Inferior parietal cortex (tissue), 1 donor: ENCODE results near the gene TSEN54.
A peak's percentile ranks its signal among the peaks of the same experiment; 100 is the strongest.

Source experiments
- DNase-seq: peaks from one replicate; pipeline ENCODE4 v3.0.0-alpha.2; 2016; ENCODE audit errors: extremely low spot score

TSEN54 gene

GRCh38 chr17:75503976-75504346 lies 12.4 kb upstream of the TSEN54 start:
- DNase-seq: no peak

DNA sequence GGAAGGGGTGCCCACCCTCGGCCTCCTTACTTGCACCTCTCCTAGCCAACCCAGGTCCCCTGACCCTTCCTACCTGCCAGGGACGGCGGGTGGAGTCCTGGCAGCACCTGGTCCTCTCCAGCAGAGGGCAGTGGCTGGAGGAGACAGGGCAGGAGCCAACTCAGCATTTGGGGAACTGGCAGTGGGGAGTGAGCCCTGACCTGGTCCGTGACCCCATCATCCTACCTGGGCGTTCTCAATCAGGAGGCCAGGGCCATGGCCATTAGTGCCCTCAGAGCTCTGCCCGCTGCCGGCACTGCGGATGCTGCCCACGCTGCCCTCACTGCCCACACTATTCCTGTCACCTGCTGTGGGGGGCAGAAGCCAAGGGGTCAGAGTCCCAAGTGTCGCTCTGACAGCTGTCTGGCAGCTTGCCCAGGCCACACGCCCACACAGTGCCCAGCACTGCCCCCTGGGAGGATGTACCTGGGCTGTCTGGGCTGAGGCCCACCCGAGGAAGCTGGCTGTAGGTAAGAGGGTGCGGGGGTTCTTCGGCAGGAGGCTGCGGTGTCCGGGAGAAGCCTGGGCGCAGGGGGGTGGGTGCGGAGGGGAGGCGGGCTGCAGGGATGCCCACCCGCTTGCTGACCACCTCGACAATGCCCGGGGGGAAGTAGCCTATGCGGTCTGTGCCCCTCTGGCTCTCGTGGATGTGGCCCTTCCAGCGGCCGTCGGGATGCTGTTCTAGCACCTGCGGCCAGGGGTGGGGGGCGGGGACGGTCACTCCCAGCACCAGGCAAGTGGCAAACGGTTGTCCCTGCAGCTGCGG lies 11.8 kb upstream of the TSEN54 start:
- no peak for DNase-seq

DNA sequence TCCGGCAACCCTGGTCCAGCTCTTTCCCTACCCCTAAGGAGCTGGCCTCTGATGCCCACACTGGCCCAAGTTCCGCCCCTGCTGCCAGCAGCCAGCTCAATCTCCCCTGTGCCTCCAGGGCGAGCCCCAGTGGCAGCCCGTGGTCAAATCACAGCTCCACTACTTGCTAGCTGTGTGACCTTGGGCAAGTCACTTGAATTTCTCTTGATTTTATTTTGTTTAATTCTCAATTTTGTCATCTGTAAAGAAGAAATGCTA lies 11.2 kb upstream of the TSEN54 start:
- no peak for DNase-seq

GRCh38 chr17:75505640-75506039 lies 10.7 kb upstream of the TSEN54 start:
- no peak for DNase-seq

DNA sequence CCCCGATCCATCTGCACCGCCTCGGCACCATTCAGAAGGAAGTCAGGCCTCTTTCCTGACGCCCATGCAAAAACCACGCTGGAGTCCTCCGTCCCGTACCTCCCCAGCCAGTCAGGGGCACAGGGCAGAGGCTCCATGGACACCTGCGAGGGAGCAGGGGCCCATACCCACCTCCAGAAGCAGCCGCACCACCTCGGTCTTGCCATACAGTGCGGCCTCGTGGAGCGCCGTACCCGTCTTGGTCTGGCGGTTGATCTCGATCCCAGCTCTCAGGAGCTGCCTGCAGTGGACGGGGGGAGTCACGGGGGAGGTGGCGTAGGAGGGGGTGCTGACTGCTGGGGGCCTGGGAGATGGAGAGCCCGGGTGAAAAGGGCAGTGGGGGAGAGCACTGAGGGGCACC lies 10.2 kb upstream of the TSEN54 start:
- no peak for DNase-seq

DNA sequence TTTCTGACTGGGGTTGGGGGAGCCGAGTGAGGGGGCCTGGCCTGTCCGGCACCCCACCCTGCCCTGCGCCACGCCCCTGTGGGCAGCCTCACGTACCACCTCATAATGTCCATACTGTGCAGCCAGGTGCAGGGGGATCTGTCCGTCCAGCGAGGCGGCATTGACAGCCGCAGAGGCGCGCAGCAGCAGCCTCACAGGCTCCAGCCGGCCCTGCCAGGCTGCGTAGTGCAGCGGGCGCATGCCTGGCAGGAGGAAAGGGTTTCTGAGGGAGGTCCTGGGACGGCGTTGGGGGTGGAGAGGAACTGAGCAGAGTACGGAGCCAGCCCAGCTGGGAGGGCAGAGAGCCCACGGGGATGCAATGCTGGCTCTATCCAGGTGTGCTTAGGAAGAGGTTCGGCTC lies 9.4 kb upstream of the TSEN54 start:
- DNase-seq: no peak

- peak; percentile 71 for DNase-seq
Observed at GRCh38 chr17:75507733-75508719, 8.3 kb upstream of the TSEN54 start.

DNA sequence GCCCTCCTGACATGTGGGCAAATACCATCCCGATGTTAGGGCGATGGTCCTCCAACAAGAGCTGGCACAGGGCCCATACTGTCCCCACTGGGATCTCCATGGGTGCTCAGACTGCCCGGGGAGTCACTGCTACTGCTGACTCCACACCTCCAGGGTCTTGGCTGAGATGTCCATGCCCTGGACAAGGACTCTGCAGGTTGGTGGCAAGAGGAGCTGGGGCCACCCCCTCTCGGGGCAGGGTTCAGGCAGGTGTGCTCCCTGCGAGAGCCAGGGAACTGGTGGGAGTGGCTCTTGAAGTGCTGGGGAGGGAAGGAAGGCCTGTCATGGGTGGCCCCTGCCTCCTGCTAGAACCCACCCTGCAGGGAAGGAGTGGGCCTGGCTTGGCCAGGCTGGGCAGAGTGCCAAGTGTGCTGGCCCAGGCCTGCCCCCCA lies 7.4 kb upstream of the TSEN54 start:
- DNase-seq: no peak

DNA sequence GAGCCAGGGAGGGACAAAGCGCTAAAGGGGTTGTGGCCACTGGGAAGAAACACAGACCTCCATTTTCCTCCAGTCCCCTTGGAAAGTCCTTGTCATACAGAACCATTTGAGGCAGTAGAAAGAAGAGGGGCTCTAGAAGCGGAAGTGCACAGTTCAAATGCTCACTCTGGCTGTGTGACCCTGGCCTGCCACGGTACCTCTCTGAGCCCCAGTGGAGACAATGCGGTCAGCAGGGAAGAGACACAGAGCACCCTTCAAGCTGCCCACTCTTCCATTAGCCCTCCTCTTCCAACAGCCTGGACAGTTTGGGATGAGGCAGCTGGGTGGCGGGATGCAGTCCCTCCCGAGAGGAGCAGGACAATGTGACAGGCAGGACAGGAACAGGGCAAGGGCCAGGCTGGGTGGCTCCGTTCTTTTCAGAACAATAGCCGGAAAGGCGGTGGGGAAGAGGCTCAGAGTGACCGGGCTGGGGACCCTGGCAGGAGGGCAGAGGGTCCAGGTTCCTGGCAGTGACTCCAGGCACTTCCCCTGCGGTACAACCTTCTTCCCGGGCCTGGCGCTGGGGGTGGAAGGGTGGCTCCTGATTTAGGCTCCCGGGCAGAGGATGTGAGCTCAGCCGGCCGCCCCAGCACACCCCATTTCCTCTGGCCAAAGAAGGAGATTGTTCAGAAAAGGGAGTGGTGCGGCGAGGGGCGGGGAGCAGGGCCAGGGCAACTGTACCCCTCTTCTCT lies 6.6 kb upstream of the TSEN54 start:
- DNase-seq: no peak

- DNase-seq: no peak
Observed at GRCh38 chr17:75511270-75511609, 5.1 kb upstream of the TSEN54 start.

DNA sequence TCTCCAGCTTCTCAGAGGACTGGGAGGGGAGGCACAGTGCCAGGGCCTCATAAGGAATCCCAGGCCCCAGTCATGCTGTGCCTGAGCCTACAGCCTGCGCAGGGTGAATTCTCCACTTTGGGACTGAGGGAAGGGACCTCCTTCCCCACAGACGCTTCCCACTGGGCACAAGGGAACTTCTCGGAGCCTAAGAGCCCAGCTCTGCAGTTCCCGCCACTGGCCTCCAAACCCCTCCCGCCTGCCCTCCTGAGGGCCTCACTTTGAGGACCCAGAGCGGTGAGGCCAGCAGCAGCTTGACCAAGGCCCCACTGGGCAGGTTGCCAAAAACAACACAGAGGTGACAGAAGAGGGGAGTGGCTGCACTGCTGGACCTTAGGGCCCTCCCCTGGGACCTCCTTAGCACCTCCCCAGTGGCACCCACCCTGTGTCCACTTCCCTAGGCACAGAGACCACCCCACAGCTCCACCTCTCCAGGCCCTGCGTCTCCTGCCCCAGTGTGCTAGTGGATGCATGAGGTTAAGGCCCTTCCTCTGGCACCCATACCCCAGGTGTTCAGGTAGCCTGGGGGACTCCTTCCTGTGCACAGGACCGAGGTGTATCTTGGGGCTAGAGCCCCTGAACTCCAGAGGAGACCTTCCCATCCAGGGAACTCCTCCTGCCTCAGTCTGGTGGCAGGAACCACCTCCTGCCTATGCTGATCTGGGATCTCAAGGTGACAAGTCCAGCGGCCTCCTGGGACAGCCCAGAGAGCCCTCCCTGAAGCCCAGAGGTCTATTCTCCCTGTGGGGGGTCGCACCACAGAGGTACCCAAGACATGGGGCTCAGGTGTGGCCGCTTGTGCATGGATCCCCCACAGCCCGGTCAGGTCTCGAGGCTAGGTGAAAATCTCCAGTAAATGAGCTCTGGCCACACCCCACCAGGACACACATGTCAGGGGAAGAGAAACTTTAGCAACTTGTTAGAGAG lies 4.4 kb upstream of the TSEN54 start:
- no peak for DNase-seq

DNA sequence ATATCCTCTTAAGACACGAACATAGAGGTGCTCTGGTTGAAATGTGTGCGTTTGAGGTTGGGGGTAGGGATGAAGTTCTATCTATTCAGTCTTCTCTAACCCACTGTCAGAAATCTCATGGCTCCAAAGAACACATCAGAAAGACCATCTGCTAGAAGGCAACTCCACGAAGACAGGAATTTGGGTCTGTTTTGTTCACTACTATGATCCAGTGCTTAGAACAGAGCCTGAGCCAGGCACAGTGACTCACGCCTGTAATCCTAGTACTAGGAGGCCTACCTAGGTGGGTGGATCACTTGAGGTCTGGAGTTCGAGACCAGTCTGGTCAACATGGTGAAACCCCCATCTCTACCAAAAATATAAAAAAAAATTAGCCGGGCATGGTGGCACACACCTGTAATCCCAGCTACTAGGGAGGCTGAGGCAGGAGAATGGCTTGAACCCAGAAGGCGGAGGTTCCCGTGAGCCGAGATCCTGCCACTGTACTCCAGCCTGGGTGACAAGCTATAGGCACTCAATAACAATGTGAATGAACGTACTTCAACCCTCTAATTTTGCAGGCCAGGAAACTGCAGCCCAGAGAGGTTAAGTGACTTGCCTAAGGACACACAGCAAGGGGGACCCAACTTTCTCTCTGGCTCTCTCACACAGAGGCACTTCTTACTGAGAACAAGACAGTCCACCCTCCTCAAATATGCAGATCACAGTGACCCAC lies 3.2 kb upstream of the TSEN54 start:
- DNase-seq: no peak

DNA sequence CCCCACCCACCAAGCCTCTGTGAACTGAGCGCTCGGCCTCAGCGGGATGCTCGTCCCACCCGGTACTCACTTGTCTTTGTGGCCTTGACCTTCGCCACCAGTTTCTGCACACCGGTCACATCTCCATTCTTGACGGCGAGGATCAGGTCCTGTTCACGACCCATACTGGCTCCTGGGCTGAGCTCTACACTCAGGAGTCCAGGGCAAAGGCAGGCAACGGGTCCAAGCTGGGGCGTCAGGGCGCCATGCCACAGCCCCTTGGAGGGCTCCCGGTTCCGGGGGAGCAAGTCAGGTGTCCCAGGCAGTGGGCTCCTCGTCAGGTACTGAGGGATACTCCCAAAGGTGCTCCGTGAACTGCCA lies 2.7 kb upstream of the TSEN54 start:
- no peak for DNase-seq

GRCh38 chr17:75514299-75514918 lies 1.9 kb upstream of the TSEN54 start:
- no peak for DNase-seq

GRCh38 chr17:75514919-75515495 lies 1.3 kb upstream of the TSEN54 start:
- DNase-seq: no peak

- DNase-seq: peak; percentile 86
Observed at GRCh38 chr17:75515496-75516254, 653 bp upstream of the TSEN54 start, which contains the start of gene CASKIN2. Gene CASKIN2 (minus strand): TSS chr17:75515537. CDS start chr17:75513804, 1,733 bp downstream.

- no peak for DNase-seq
Observed at GRCh38 chr17:75516619-75517296, 430 bp downstream of the TSEN54 start.

- no peak for DNase-seq
Observed at GRCh38 chr17:75517297-75517865, 1.1 kb downstream of the TSEN54 start.
